Esophagus muscularis mucosa (tissue), 3 donors: Measurements from ENCODE around the gene CLCF1.

Experiments
- CTCF ChIP-seq, 3 experiments: fragments of 200-600 bp in 2 of 3; fragments of 450-650 bp in 1 of 3; sonication (generic) in 2 of 3; IDR thresholded peaks; one replicate each; pipeline ENCODE4 v1.5.1; 2017 to 2019; ENCODE audit warnings: antibody characterized with exemption in 3 of 3, mild to moderate bottlenecking in 2 of 3, moderate library complexity in 1 of 3
- POLR2A ChIP-seq: fragments of 450-650 bp; IDR thresholded peaks from one replicate; pipeline ENCODE4 v1.6.1; 2017; ENCODE audit warnings: antibody characterized with exemption, moderate library complexity, mild to moderate bottlenecking, low read depth
- POLR2AphosphoS5 ChIP-seq, 2 donors: sonication (generic); formaldehyde crosslinking; IDR thresholded peaks; one replicate each; pipeline ENCODE4 v1.6.1; 2017; ENCODE audit warnings: antibody characterized with exemption in 2 of 2

- TF ChIP-seq CTCF (IDR thresholded peaks at IDR 0.05) (no peak), POLR2AphosphoS5 (IDR thresholded peaks at IDR 0.05) (peak; percentile 27 to 69), POLR2A (no peak)
These were observed 3.6 kb downstream of the CLCF1 start for GRCh38 chr11:67369801-67370284.
